NT2/D1 (cell line): Measurements from ENCODE around the gene LDLRAD4.

Experiments
- YY1 ChIP-seq: IDR thresholded peaks from 2 replicates; pipeline ENCODE4 v1.6.1; 2011; ENCODE audit not compliant: insufficient read length, insufficient read depth
- ZNF274 ChIP-seq: IDR thresholded peaks from 2 replicates; pipeline ENCODE4 v1.6.1; 2011; ENCODE audit warnings: mild to moderate bottlenecking, low read depth, low read length

DNA sequence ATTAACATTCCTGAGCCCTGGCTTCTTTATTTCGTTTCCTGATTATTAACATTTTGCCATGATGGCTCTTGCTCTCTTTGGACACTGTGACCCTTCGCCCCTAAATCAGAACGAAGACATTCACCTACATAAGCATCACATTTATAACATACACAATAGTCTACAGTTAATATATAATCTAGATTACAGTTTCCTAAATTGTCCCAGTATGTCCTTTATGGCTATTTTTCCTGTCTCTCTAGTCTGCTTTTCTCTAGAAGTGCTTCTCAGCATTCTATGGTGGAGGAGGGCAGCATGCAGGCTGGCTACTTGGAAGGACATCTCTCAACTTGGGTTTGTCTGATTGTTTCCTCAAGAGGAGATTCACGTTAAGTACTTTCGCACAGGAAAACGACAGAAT is 457.9 kb downstream of the LDLRAD4 start:
- no peak for TF ChIP-seq YY1
- no peak for TF ChIP-seq ZNF274
